Esophagus (tissue), 2 donors: Measurements from ENCODE around the gene FOXO4. TPM values are rescaled to one million over a fixed set of nuclear protein-coding genes. Genes with fewer than 3 reads are reported as not detected.
A peak's percentile ranks its signal among the peaks of the same experiment; 100 is the strongest.
"Not testable (repeated sequence)": the region's sequence is repeated elsewhere in the genome, so short reads cannot be mapped to it uniquely, and the experiment has no call there.

Experiments used
- H3K27ac ChIP-seq, 2 donors: one replicate each; pipeline ENCODE4 v1.5.1; 2013; ENCODE audit warnings: low read depth in 2 of 2, mild to moderate bottlenecking in 2 of 2, inconsistent platforms in 1 of 2, low read length in 1 of 2, moderate library complexity in 1 of 2
- H3K27me3 ChIP-seq, 2 donors: one replicate each; pipeline ENCODE4 v1.6.1; 2013; ENCODE audit warnings: low read length in 2 of 2, control low read depth in 1 of 2, mild to moderate bottlenecking in 1 of 2; ENCODE audit not compliant: insufficient read depth in 2 of 2, control insufficient read depth in 1 of 2
- H3K36me3 ChIP-seq, 2 donors: one replicate each; pipeline ENCODE4 v1.6.1; 2013; ENCODE audit warnings: low read length in 1 of 2; ENCODE audit not compliant: control insufficient read depth in 2 of 2, insufficient read depth in 2 of 2
- H3K4me1 ChIP-seq, 2 donors: one replicate each; pipeline ENCODE4 v1.6.1; 2013; ENCODE audit warnings: low read length in 1 of 2; ENCODE audit not compliant: control insufficient read depth in 2 of 2, insufficient read depth in 2 of 2
- H3K4me3 ChIP-seq, 2 donors: one replicate each; pipeline ENCODE4 v1.5.1; 2013; ENCODE audit warnings: low read length in 2 of 2, mild to moderate bottlenecking in 2 of 2, low read depth in 1 of 2, moderate library complexity in 1 of 2
- H3K9me3 ChIP-seq, 2 donors: one replicate each; pipeline ENCODE4 v1.6.1; 2013; ENCODE audit warnings: mild to moderate bottlenecking in 2 of 2, low read depth in 1 of 2, low read length in 1 of 2, moderate library complexity in 1 of 2; ENCODE audit not compliant: control insufficient read depth in 2 of 2, insufficient read depth in 1 of 2
- WGBS, 2 donors: extraction: QIAGEN DNeasy Blood & Tissue Kit; methylation state at CpG; one replicate each; pipeline ENCODE4 v1.1.7; 2013; 5-methylcytosine and 5-hydroxymethylcytosine counted together
- polyA plus RNA-seq, 2 donors: library from polyadenylated mRNA; stranded (reverse); fragments of 200-250 nt; gene quantifications; one replicate each; pipeline ENCODE4 v1.2.3, GENCODE V29; 2013
- donor health status: healthy with polysubstance abuse.
- donor health status: Bipolar disorder and iron deficiency.

Gene FOXO4, protein sequence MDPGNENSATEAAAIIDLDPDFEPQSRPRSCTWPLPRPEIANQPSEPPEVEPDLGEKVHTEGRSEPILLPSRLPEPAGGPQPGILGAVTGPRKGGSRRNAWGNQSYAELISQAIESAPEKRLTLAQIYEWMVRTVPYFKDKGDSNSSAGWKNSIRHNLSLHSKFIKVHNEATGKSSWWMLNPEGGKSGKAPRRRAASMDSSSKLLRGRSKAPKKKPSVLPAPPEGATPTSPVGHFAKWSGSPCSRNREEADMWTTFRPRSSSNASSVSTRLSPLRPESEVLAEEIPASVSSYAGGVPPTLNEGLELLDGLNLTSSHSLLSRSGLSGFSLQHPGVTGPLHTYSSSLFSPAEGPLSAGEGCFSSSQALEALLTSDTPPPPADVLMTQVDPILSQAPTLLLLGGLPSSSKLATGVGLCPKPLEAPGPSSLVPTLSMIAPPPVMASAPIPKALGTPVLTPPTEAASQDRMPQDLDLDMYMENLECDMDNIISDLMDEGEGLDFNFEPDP
- 10 to 100 TPM in 1 of 2 donors, 1 to 10 TPM in 1; 8.4 to 13.0 TPM for polyA plus RNA-seq

DNA sequence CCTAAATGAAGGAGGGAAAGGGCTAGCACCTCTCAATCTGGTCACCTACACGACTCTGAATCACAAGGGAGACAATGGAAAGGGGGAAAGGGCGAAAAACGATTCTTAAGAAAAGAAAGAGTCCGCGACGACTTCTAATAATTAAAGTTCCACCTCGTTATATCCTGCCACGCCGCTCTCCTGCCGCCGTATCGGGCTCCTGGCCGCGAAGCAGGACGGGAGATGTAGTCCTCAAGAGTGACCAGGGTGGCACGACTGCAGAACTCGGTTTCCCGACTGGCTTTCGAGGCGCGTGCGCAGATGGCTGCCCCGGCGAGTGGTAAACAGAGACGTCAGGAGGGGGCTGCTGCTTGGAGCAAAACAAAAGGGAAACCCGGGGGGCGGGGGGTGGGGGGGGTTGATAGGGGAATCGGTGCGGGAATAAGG lies at the start of gene FOXO4:
Gene FOXO4, plus strand, starts transcription at position 297 of the 426 bp plus-strand sequence. CDS start 678 bp downstream, outside the sequence.
- Histone ChIP-seq H3K4me1 (no peaks in the 10 kb centered on the region), H3K36me3 (no peaks in the 10 kb centered on the region), H3K4me3 (peak within 1 kb of the TSS; percentile 56 to 60), H3K9me3 (no peaks in the 10 kb centered on the region), H3K27me3 (no peaks in the 10 kb centered on the region), H3K27ac (peak within 1 kb of the TSS; percentile 43 to 78)
- WGBS, 2 donors: 1 to 9% methylated on average over 29 of the region's 29 CpGs

DNA sequence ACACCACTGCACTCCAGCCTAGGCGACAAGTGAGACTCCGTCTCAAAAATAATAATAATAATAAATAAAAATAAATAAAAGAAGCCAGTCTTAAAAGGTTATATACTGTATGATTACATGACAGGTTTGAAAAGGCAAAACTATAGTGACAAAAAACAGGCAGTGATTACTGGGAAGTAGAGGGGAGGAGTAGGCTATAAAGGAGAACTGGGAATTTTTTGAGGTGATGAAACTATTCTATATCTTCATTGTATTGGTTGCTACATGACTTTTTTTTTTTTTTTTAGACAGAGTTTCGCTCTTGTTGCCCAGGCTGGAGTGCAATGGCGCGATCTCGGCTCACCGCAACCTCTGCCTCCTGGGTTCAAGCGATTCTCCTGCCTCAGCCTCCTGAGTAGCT lies 47.8 kb upstream of the FOXO4 start:
- H3K27me3 ChIP-seq, H3K27ac ChIP-seq, H3K36me3 ChIP-seq, H3K4me3 ChIP-seq, H3K9me3 ChIP-seq, H3K4me1 ChIP-seq: not testable (repeated sequence)
- WGBS, 2 donors: 92 to 94% methylated on average over 3 of the region's 8 CpGs

DNA sequence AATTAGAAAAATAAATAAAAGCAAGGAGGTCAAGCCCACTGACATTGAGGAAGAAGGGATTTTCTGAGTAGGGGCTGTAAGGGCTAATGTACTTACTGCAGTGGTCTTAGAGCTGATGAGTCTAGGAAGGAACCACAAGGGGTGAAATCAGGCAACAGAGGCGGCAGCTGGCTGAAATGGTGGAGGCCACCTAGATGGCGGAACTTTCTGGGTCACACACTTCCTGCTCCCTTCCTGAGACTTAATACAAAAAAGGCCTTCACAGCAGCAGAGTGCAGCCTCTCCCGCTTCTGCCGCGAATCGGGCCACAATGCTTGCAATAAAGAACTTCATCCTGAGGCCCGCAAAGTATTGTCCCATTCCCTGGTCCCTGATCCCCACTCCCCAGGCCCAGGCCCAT lies 42.9 kb upstream of the FOXO4 start:
- WGBS, 2 donors: 65 to 66% methylated on average over 7 of the region's 7 CpGs

DNA sequence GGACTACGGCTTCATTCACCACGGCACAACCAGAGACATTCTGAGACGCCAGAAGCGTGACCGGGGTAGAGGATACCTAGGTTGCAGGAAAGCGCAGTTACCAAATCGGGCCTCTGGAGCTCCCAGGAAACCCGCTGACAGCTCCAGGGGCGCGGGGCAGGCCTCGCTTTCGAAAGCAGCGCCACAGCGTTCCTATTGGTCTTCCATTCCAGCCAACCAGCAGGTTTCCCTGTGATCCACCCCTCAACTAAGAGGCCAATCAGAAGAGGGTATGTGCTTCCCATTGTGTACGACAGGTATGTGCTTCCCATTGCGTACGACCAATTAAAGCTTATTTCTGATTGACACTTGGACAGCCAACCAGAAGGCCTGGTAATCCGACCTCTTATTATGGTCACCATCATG lies 42.4 kb upstream of the FOXO4 start:
- Histone ChIP-seq H3K4me1 (no peaks in the 10 kb centered on the region), H3K27ac (no peak overlapping the region), H3K27me3 (no peaks in the 10 kb centered on the region), H3K36me3 (no peaks in the 10 kb centered on the region), H3K9me3 (no peaks in the 10 kb centered on the region), H3K4me3 (no peak overlapping the region)
- WGBS, 2 donors: 65 to 76% methylated on average over 18 of the region's 18 CpGs

More for the DNA sequence above, 42.9 kb upstream of the FOXO4 start:
- Histone ChIP-seq H3K9me3 (no peaks in the 10 kb centered on the region), H3K4me3 (no peak overlapping the region), H3K36me3 (no peaks in the 10 kb centered on the region), H3K27me3 (no peaks in the 10 kb centered on the region), H3K4me1 (no peaks in the 10 kb centered on the region), H3K27ac (no peak overlapping the region)

DNA sequence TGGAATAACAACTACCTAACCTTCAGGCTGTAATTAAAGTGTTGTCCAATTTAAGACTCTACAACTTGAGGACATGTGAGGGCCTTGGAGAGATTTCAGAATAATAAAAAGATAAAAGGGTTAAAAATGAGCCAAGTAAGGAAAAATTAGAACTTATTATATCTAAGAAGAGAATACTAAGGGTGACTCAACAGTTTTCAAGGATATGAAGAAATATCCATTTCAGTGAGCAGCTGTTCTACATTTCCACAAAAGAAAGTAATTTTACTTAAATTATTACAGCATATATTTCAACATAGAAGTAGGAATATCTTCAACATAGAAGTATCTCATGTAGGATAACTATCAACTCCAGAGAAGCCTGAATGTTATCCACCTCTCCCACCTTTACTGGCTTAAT lies 38.8 kb upstream of the FOXO4 start:
- no peaks in the 10 kb centered on the region for H3K4me1 ChIP-seq
- H3K4me3 ChIP-seq: no peak overlapping the region
- H3K9me3 ChIP-seq: no peaks in the 10 kb centered on the region
- no peaks in the 10 kb centered on the region for H3K27me3 ChIP-seq
- H3K36me3 ChIP-seq: peaks cover 0 to 9% of the 10 kb centered on the region in 2 donors
- no peak overlapping the region for H3K27ac ChIP-seq

DNA sequence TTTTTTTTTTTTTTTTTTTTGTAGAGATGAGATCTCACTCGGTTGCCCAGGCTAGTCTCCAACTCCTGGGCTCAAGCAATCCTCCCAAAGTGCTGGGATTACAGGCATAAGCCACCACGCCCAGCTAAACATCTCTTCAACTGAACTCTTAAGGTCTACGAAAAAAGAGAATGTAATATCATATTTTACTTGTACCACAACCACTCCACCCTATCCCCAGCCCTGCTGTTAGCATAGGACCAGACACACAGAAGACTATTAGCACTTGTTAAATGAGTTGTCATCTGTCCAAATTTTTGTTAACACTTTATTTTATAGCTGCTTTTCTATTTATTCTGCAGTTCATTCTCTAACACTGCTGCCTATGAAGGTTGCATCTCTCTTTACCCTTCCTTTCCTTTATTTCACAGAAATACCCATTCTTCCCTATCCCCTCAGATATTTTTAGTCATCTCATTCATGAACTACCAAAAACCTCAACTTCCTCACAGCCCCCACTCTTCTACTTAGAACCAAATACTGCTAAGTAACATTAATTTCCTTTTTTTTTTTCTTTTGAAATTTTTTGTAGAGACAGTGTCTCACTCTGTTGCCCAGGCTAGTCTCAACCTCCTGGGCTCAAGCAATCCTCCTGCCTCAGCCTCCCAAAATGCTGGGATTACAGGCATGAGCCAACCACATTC lies 37.7 kb upstream of the FOXO4 start:
- Histone ChIP-seq H3K9me3 (no peaks in the 10 kb centered on the region), H3K4me3 (no peak overlapping the region), H3K27ac (no peak overlapping the region), H3K36me3 (peaks cover 0 to 9% of the 10 kb centered on the region in 2 donors), H3K27me3 (no peaks in the 10 kb centered on the region), H3K4me1 (no peaks in the 10 kb centered on the region)
- WGBS, 2 donors: 65 to 66% methylated on average over 3 of the region's 3 CpGs

DNA sequence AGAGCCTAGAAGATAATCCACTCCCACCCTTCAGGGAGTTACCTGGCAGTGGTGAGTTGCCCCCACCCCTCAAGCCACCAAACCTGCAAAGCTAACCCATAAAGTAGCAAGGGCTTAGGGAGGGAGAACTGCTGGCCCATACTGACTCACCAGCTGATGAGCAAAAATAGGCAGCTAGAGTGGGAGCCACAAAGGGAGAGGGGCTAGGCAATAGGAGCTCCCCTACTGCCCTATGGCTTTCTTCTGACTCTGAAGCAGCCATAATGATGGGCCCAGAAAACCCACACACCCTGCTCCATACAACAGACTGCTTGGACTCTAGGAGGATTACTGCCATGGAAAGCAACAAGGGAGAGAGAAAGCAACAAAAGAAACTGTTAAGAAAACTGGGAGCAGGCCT lies 35.5 kb upstream of the FOXO4 start:
- peaks cover 0 to 9% of the 10 kb centered on the region in 2 donors for H3K36me3 ChIP-seq
- H3K4me3 ChIP-seq: no peak overlapping the region
- no peaks in the 10 kb centered on the region for H3K27me3 ChIP-seq

DNA sequence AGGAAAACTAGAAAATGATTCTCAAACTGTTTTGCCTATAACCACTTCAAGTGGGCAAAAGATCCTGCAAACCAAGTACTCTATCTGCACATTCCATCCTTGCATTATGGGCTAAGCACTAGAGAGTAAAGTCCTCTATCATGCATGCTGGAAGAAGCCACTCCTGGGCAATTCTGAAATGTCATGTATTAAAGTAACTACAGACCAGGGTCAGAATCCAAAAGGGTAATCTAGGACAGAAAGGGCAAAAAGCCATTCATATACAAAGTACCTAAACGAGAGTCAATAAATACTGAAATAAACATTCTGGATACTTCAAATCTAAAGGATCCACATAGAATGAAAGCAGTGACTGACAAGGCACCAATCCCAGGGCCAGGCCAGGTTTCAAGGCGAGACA lies 28.6 kb upstream of the FOXO4 start:
- Histone ChIP-seq H3K4me1 (no peaks in the 10 kb centered on the region), H3K9me3 (peaks cover 0 to 2% of the 10 kb centered on the region in 2 donors), H3K36me3 (no peaks in the 10 kb centered on the region), H3K27ac (peak overlapping the region; percentile 84 to 89), H3K27me3 (no peaks in the 10 kb centered on the region), H3K4me3 (peak overlapping the region; percentile 56 to 65)
- 8 to 30% methylated on average over 2 of the region's 2 CpGs for WGBS, 2 donors

More for the DNA sequence above, 35.5 kb upstream of the FOXO4 start:
- Histone ChIP-seq H3K4me1 (no peaks in the 10 kb centered on the region), H3K27ac (no peak overlapping the region), H3K9me3 (no peaks in the 10 kb centered on the region)

DNA sequence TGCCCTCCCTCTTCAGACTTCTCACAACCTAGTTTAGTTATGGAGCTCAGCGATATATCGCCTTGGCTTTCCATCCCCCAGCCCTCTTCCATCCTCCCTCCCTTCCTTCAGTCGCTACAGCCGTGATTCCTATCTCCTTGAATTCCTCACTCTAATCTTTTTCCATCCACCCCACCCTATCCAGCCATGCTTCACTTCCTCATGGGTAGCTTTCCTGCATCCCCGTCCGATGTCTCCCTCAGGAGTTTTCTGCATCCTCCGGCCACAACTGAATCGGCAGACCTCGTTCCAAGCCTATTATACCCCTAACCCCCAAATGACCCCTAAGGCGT lies 28.0 kb upstream of the FOXO4 start:
- H3K36me3 ChIP-seq: no peaks in the 10 kb centered on the region
- no peaks in the 10 kb centered on the region for H3K4me1 ChIP-seq
- 1 to 29% methylated on average over 10 of the region's 10 CpGs for WGBS, 2 donors
- H3K9me3 ChIP-seq: peaks cover 0 to 2% of the 10 kb centered on the region in 2 donors
- H3K27me3 ChIP-seq: no peaks in the 10 kb centered on the region
- peak overlapping the region; percentile 56 to 65 for H3K4me3 ChIP-seq
- H3K27ac ChIP-seq: peak overlapping the region; percentile 84 to 89
